ENCODE data around the gene BCKDHA.
"Not testable (repeated sequence)": the region's sequence is repeated elsewhere in the genome, so short reads cannot be mapped to it uniquely, and the experiment has no call there.

The BCKDHA gene

GRCh38 chr19:41367848-41368301, 29.7 kb upstream of the BCKDHA start:
- no peak for DNase-seq

GRCh38 chr19:41369769-41370168, 27.8 kb upstream of the BCKDHA start:
- DNase-seq, result no peak

- not testable (repeated sequence) for DNase-seq
Observed at GRCh38 chr19:41371119-41371518, 26.5 kb upstream of the BCKDHA start.

- DNase-seq, result no peak
Observed at GRCh38 chr19:41371541-41371940, 26.1 kb upstream of the BCKDHA start.

GRCh38 chr19:41372501-41372900, 25.1 kb upstream of the BCKDHA start:
- no peak for DNase-seq

GRCh38 chr19:41373993-41374392, 23.6 kb upstream of the BCKDHA start:
- DNase-seq, result peak; percentile 23

GRCh38 chr19:41376241-41376997, 21.2 kb upstream of the BCKDHA start, which contains the start of gene TMEM91:
TSS of gene TMEM91 (plus strand) at chr19:41376533. CDS start at chr19:41378310, 1,777 bp downstream.
- peak; percentile 11 for DNase-seq

- no peak for DNase-seq
Observed at GRCh38 chr19:41376998-41377365, 20.6 kb upstream of the BCKDHA start.

GRCh38 chr19:41377977-41378709, 19.5 kb upstream of the BCKDHA start:
- no peak for DNase-seq

GRCh38 chr19:41381536-41381935, 16.1 kb upstream of the BCKDHA start:
- not testable (repeated sequence) for DNase-seq

- DNase-seq, result no peak
Observed at GRCh38 chr19:41384351-41384750, 13.3 kb upstream of the BCKDHA start.

- no peak for DNase-seq
Observed at GRCh38 chr19:41386442-41386841, 11.2 kb upstream of the BCKDHA start.

GRCh38 chr19:41391618-41392017, 6.0 kb upstream of the BCKDHA start:
- DNase-seq, result no peak

- DNase-seq, result no peak
Observed at GRCh38 chr19:41392775-41393174, 4.8 kb upstream of the BCKDHA start.

GRCh38 chr19:41395355-41395754, 2.3 kb upstream of the BCKDHA start:
- DNase-seq, result no peak

- no peak for DNase-seq
Observed at GRCh38 chr19:41398050-41398418, 416 bp downstream of the BCKDHA start.

GRCh38 chr19:41398598-41398997, 980 bp downstream of the BCKDHA start:
- no peak for DNase-seq

GRCh38 chr19:41399091-41399490, 1.5 kb downstream of the BCKDHA start:
- no peak for DNase-seq

- DNase-seq, result no peak
Observed at GRCh38 chr19:41399525-41399924, 1.9 kb downstream of the BCKDHA start.

- DNase-seq, result no peak
Observed at GRCh38 chr19:41401483-41401882, 3.9 kb downstream of the BCKDHA start.

- no peak for DNase-seq
Observed at GRCh38 chr19:41402010-41402409, 4.4 kb downstream of the BCKDHA start.

- DNase-seq, result no peak
Observed at GRCh38 chr19:41403181-41403970, 5.8 kb downstream of the BCKDHA start.

GRCh38 chr19:41405776-41406175, 8.2 kb downstream of the BCKDHA start:
- no peak for DNase-seq

GRCh38 chr19:41407271-41407670, 9.7 kb downstream of the BCKDHA start:
- DNase-seq, result no peak

All from NCI-H1436 (cell line).